ENCODE measurements around the gene POU2AF2.

DNA sequence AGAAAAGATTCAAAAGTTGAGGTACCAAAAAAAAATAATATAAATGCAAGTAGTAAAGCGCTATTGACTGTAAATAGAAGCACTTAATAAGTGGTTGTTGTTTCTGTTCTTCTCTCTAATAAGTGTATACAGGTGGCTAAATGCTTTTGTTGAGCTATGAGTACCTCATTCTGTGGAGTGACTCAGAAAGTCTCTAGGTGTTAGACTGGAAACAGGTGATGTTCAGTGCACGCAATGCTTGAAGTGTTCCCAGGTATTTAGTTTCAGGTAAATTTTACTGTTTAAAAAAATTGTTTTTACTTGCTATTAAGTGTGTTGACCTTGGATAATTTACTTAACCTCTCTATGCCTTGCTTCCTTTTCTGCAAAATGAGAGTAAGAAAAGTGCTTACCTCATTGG is 77.0 kb downstream of the POU2AF2 start:
- TF ChIP-seq, protein P1, sequence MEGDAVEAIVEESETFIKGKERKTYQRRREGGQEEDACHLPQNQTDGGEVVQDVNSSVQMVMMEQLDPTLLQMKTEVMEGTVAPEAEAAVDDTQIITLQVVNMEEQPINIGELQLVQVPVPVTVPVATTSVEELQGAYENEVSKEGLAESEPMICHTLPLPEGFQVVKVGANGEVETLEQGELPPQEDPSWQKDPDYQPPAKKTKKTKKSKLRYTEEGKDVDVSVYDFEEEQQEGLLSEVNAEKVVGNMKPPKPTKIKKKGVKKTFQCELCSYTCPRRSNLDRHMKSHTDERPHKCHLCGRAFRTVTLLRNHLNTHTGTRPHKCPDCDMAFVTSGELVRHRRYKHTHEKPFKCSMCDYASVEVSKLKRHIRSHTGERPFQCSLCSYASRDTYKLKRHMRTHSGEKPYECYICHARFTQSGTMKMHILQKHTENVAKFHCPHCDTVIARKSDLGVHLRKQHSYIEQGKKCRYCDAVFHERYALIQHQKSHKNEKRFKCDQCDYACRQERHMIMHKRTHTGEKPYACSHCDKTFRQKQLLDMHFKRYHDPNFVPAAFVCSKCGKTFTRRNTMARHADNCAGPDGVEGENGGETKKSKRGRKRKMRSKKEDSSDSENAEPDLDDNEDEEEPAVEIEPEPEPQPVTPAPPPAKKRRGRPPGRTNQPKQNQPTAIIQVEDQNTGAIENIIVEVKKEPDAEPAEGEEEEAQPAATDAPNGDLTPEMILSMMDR (conservative IDR thresholded peaks at IDR 0.05 in 1 of 2, IDR thresholded peaks at IDR 0.05 in 1 of 2; ENCODE audit: extremely low read depth in 1 of 2, insufficient read depth in 1 of 2, low read depth in 1 of 2, low read length in 2 of 2) = no peak
- no peak for TF ChIP-seq EZH2 (IDR thresholded peaks at IDR 0.05; ENCODE audit: borderline replicate concordance, low read length)
